HepG2 (cell line): ENCODE results near the gene COX7A2L.
A peak's percentile ranks its signal among the peaks of the same experiment; 100 is the strongest.
"Not testable (repeated sequence)": the region's sequence is repeated elsewhere in the genome, so short reads cannot be mapped to it uniquely, and the experiment has no call there.

Source experiments
- CHD2 ChIP-seq: IDR thresholded peaks from 2 replicates; pipeline ENCODE4 v1.6.1; 2011; ENCODE audit warnings: low read depth, low read length, improper control_type of control experiment
- EZH2 ChIP-seq: conservative IDR thresholded peaks from 2 replicates; pipeline ENCODE4 v1.6.1; 2012; ENCODE audit warnings: mild to moderate bottlenecking, low read depth, low read length, moderate library complexity
- KAT7 ChIP-seq: IDR thresholded peaks from 2 replicates; pipeline ENCODE4 v1.6.1; 2018; ENCODE audit warnings: borderline replicate concordance, missing compliant biosample characterization
- NCOA5 ChIP-seq: sonication (generic); formaldehyde crosslinking; IDR thresholded peaks from 2 replicates; pipeline ENCODE4 v1.4.0; 2020; ENCODE audit warnings: missing genetic modification reagents
- NFKB2 ChIP-seq: sonication (generic); formaldehyde crosslinking; IDR thresholded peaks from 2 replicates; pipeline ENCODE4 v1.4.0; 2020; ENCODE audit warnings: missing genetic modification reagents, borderline replicate concordance
- RORA ChIP-seq: sonication (generic); formaldehyde crosslinking; IDR thresholded peaks from 2 replicates; pipeline ENCODE4 v1.5.0; 2020; ENCODE audit warnings: mild to moderate bottlenecking, missing genetic modification reagents, moderate library complexity
- SIN3A ChIP-seq: IDR thresholded peaks from 2 replicates; pipeline ENCODE4 v1.6.1; 2011; ENCODE audit warnings: low read depth, mild to moderate bottlenecking, control low read depth, low read length, borderline replicate concordance
- SMC3 ChIP-seq: IDR thresholded peaks from 2 replicates; pipeline ENCODE4 v1.6.1; 2011; ENCODE audit warnings: low read length, improper control_type of control experiment
- ZNF207 ChIP-seq: fragments of 450-650 bp; IDR thresholded peaks from 2 replicates; pipeline ENCODE4 v1.6.1; 2016; ENCODE audit warnings: antibody characterized with exemption, borderline replicate concordance
- ZNF460 ChIP-seq: sonication (generic); formaldehyde crosslinking; IDR thresholded peaks from 2 replicates; pipeline ENCODE4 v1.5.1; 2020; ENCODE audit warnings: missing genetic modification reagents, mild to moderate bottlenecking, borderline replicate concordance

DNA sequence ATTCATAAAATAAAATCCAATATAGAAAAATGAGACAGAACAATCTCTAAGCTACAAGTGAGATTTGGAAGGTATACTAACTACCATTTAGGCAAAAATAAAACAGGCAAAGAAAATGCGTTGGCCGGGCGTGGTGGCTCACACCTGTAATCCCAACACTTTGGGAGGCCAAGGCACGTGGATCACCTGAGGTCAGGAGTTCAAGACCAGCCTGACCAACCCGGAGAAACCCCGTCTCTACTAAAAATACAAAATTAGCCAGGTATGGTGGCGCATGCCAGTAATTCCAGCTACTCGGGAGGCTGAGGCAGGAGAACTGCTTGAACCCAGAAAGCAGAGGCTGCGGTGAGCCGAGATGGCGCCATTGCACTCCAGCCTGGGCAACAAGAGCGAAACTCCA is 13.5 kb downstream of the COX7A2L start:
- TF ChIP-seq NCOA5 (CRISPR knock-in tag); CHD2; KAT7; SIN3A; NFKB2 (CRISPR knock-in tag); SMC3; ZNF207; EZH2; RORA: not testable (repeated sequence)
- 0 out of 2 replicates have a peak, but pooled peaks have one; percentile 24 for TF ChIP-seq ZNF460
